HL-60 (cell line): ENCODE data around the gene CEP112.

Experiments used
- DNase-seq, 2 experiments: peaks; one replicate each; pipeline ENCODE4 v3.0.0-alpha.2; 2010 to 2020; ENCODE audit warnings: low read depth in 1 of 2, low spot score in 1 of 2
- H3K27ac ChIP-seq: fragments of 250-450 bp; sonication (Bioruptor Pico); replicated peaks from 2 replicates; pipeline ENCODE4 v1.5.1; 2020; ENCODE audit warnings: mild to moderate bottlenecking, moderate library complexity
- H3K27me3 ChIP-seq: fragments of 250-450 bp; sonication (Bioruptor Pico); 2 replicates; pipeline ENCODE4 v1.5.1; 2021; ENCODE audit warnings: mild to moderate bottlenecking, moderate library complexity; ENCODE audit not compliant: insufficient read depth, poor library complexity, severe bottlenecking
- H3K4me3 ChIP-seq: replicated peaks from 2 replicates; pipeline ENCODE4 v1.5.1; 2011; ENCODE audit warnings: mild to moderate bottlenecking, control low read depth, low read length; ENCODE audit not compliant: insufficient read depth
- GABPA ChIP-seq: IDR thresholded peaks from 2 replicates; pipeline ENCODE4 v1.6.1; 2012; ENCODE audit warnings: low read depth
- POLR2AphosphoS5 ChIP-seq: IDR thresholded peaks from 2 replicates; pipeline ENCODE4 v1.6.1; 2012; ENCODE audit warnings: low read depth
- SPI1 ChIP-seq: IDR thresholded peaks from 2 replicates; pipeline ENCODE4 v1.6.1; 2012; ENCODE audit warnings: low read depth, mild to moderate bottlenecking, borderline replicate concordance
- TF ChIP-seq, protein P1 (sequence below): IDR thresholded peaks from one replicate; pipeline ENCODE4 v1.5.1; 2011; ENCODE audit warnings: low read length, control low read depth, inconsistent platforms; ENCODE audit not compliant: insufficient read depth
- TF ChIP-seq, protein P2 (sequence below): IDR thresholded peaks from 2 replicates; pipeline ENCODE4 v1.6.1; 2012; ENCODE audit warnings: low read depth; ENCODE audit not compliant: insufficient replicate concordance

Gene CEP112

DNA sequence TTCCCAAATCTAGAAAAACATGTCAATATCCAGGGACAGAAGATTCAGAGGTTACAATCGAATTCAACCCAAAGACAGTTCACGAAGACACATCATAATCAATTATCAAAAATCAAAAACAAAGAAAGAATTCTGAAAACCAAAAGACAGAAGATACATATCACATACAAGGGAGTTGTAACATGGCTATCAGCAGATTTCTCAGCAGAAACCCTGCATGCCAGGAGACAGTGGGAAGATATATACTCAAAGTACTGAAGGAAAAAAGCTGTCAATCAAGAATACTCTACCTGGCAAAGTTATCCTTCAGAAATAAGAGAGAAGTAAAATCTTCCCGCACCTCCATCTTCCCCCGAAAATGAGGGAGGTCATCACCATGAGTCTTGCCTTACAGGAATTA, 258.6 kb downstream of the CEP112 start:
- no peak for TF ChIP-seq POLR2AphosphoS5
- no peak for TF ChIP-seq SPI1
- TF ChIP-seq, protein P1, sequence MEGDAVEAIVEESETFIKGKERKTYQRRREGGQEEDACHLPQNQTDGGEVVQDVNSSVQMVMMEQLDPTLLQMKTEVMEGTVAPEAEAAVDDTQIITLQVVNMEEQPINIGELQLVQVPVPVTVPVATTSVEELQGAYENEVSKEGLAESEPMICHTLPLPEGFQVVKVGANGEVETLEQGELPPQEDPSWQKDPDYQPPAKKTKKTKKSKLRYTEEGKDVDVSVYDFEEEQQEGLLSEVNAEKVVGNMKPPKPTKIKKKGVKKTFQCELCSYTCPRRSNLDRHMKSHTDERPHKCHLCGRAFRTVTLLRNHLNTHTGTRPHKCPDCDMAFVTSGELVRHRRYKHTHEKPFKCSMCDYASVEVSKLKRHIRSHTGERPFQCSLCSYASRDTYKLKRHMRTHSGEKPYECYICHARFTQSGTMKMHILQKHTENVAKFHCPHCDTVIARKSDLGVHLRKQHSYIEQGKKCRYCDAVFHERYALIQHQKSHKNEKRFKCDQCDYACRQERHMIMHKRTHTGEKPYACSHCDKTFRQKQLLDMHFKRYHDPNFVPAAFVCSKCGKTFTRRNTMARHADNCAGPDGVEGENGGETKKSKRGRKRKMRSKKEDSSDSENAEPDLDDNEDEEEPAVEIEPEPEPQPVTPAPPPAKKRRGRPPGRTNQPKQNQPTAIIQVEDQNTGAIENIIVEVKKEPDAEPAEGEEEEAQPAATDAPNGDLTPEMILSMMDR = no peak
- TF ChIP-seq GABPA = no peak
- TF ChIP-seq, protein P2, sequence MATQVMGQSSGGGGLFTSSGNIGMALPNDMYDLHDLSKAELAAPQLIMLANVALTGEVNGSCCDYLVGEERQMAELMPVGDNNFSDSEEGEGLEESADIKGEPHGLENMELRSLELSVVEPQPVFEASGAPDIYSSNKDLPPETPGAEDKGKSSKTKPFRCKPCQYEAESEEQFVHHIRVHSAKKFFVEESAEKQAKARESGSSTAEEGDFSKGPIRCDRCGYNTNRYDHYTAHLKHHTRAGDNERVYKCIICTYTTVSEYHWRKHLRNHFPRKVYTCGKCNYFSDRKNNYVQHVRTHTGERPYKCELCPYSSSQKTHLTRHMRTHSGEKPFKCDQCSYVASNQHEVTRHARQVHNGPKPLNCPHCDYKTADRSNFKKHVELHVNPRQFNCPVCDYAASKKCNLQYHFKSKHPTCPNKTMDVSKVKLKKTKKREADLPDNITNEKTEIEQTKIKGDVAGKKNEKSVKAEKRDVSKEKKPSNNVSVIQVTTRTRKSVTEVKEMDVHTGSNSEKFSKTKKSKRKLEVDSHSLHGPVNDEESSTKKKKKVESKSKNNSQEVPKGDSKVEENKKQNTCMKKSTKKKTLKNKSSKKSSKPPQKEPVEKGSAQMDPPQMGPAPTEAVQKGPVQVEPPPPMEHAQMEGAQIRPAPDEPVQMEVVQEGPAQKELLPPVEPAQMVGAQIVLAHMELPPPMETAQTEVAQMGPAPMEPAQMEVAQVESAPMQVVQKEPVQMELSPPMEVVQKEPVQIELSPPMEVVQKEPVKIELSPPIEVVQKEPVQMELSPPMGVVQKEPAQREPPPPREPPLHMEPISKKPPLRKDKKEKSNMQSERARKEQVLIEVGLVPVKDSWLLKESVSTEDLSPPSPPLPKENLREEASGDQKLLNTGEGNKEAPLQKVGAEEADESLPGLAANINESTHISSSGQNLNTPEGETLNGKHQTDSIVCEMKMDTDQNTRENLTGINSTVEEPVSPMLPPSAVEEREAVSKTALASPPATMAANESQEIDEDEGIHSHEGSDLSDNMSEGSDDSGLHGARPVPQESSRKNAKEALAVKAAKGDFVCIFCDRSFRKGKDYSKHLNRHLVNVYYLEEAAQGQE = no peak
- H3K4me3 ChIP-seq = no peak overlapping the region
- DNase-seq = no peak
- H3K27me3 ChIP-seq = peaks cover 2% of the 10 kb centered on the region
- no peak overlapping the region for H3K27ac ChIP-seq

DNA sequence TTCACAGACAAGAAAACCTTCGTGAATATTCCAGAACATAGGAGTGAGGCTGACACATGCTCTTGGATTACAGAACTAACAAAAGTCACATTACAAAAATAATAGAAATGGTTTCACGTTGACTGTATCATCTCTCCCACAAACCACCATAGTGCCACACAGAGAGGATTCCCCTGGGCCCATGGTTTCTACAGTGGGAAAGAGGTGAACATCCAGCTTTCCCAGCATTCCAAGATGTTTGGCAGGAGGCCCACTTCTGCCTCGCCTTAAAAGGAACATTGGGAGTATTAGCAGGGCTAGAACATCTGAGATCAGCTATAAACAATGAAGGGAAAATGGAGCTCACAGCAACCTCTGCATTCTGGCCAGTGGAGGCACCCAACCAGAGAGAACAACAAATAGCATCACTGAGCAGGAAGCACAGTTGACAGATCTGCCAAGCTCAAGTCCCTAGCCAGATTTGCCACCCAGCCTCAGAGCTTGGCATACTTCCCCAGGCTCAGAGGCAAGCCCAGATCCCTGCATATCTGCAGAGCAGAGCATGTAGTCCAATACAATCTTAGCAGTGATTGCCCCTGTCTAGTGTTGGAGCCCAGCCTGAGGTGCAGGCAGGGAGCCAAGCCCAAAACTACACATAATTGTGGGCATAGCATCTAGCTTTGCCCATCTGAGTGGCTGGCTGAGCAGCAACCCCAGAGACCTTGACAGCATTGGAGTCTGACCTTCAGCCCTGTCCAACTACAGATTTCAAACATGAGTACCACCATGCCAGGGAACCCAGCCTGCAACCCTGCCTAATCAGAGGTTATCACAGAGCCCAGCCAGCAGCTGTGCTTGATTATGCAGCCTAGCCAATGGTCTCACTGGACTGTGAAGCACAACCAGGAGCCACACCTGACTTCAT, 260.4 kb downstream of the CEP112 start:
- no peak for DNase-seq
- no peak for TF ChIP-seq POLR2AphosphoS5
- TF ChIP-seq, protein P2 = no peak
- TF ChIP-seq, protein P1 = no peak
- Histone ChIP-seq H3K4me3 (no peak overlapping the region), H3K27me3 (peaks cover 2% of the 10 kb centered on the region), H3K27ac (no peak overlapping the region)

DNA sequence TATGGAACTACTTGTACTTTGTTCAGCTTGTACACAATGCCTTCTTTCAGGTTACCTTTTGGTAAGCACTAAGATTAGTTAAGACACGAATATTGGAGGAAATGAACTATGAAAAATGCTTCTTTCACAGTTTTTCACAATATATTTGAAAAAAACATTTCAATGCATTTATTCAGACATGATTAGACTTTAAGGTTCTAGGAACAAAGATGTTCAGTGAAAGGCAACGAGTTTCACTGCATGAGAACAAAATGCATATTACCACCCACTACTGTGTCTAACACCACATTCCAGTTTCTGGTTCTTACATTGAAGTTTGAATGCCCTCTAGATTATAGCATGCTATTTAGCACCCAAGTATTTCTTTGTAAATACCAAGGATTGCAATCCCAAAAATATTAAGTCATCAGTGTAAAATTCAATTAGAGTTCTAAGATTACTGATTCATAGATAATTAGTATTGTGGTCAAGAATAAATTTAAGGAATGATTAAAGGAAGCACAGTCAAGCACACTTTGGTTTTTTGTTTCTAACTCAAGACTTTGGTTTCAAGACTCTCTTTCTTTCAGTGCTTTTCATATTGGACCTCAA, 261.7 kb downstream of the CEP112 start:
- TF ChIP-seq POLR2AphosphoS5 = no peak
- no peak for TF ChIP-seq SPI1
- TF ChIP-seq, protein P2 = no peak
- TF ChIP-seq, protein P1 = no peak
- TF ChIP-seq GABPA = no peak
- Histone ChIP-seq H3K27ac (no peak overlapping the region), H3K27me3 (peaks cover 2% of the 10 kb centered on the region), H3K4me3 (no peak overlapping the region)
- DNase-seq = no peak
